Upper lobe of left lung (tissue), 6 donors: ENCODE results near the gene RMDN2. TPM values are rescaled to one million over a fixed set of nuclear protein-coding genes. Genes with fewer than 3 reads are reported as not detected.

Source experiments
- ATAC-seq, 2 donors: fragments of 200-7000 bp; cut with Tn5 transposase; one replicate each; pipeline ENCODE4 v1.9.1; 2022; ENCODE audit warnings: mild to moderate bottlenecking in 2 of 2, moderate library complexity in 2 of 2; ENCODE audit not compliant: low FRiP score in 2 of 2
- DNase-seq, 2 donors: peaks; one replicate each; pipeline ENCODE4 v3.0.0-alpha.2; 2019 to 2020
- H3K27ac ChIP-seq, 4 donors: fragments of 200-600 bp; sonication (generic); one replicate each; pipeline ENCODE4 v1.5.1; 2016 to 2019
- H3K27me3 ChIP-seq, 4 donors: fragments of 200-600 bp; sonication (generic); one replicate each; pipeline ENCODE4 v1.5.1; 2017 to 2019
- H3K36me3 ChIP-seq, 4 donors: fragments of 200-600 bp; sonication (generic); one replicate each; pipeline ENCODE4 v1.5.1; 2016 to 2019
- H3K4me1 ChIP-seq, 4 donors: fragments of 200-600 bp; sonication (generic); one replicate each; pipeline ENCODE4 v1.5.1; 2018 to 2019
- H3K4me3 ChIP-seq, 4 donors: fragments of 200-600 bp; sonication (generic); one replicate each; pipeline ENCODE4 v1.5.1; 2017 to 2019; ENCODE audit warnings: mild to moderate bottlenecking in 2 of 4, moderate library complexity in 1 of 4
- H3K9me3 ChIP-seq, 4 donors: fragments of 200-600 bp; sonication (generic); one replicate each; pipeline ENCODE4 v1.5.1; 2018 to 2019
- EP300 ChIP-seq, 4 donors: sonication (generic); formaldehyde crosslinking; IDR thresholded peaks; one replicate each; pipeline ENCODE4 v1.5.1; 2017; ENCODE audit warnings: antibody characterized with exemption in 4 of 4, control low read depth in 2 of 4
- POLR2A ChIP-seq, 4 donors: fragments of 450-650 bp; IDR thresholded peaks; one replicate each; pipeline ENCODE4 v1.5.1; 2016 to 2017; ENCODE audit warnings: antibody characterized with exemption in 4 of 4, mild to moderate bottlenecking in 2 of 4
- POLR2AphosphoS5 ChIP-seq, 2 donors: sonication (generic); formaldehyde crosslinking; IDR thresholded peaks; one replicate each; pipeline ENCODE4 v1.5.1; 2017; ENCODE audit warnings: antibody characterized with exemption in 2 of 2
- whole genome bisulfite sequencing, 2 donors: methylation state at CpG; one replicate each; pipeline ENCODE4 v1.1.5; 2017 to 2018; 5-methylcytosine and 5-hydroxymethylcytosine counted together
- total RNA-seq, 6 donors: library from RNA; depleted of rRNA in 4 of 6; stranded (reverse); fragments of >200 nt in 4 of 6; gene quantifications; one replicate each; pipeline versions ENCODE4 v1.1.0 to v1.2.1, GENCODE V29; 2016 to 2021
- TF ChIP-seq, protein P1 (sequence below), 6 experiments: fragments of 450-650 bp in 4 of 6; fragments of 200-600 bp in 2 of 6; sonication (generic) in 2 of 6; IDR thresholded peaks; one replicate each; pipeline ENCODE4 v1.5.1; 2016 to 2019; ENCODE audit warnings: antibody characterized with exemption in 6 of 6
- donor health status: DM: no; HTN: no; CAD: no; lungs with moderate emphysema.
- donor health status: DM: no; HTN: yes; CAD: no; lungs with severe emphysema.

Gene RMDN2
- total RNA-seq, 6 donors from 2014 or later, result 9.3 to 31.9 (median 17.0) TPM

- DNase-seq (no peak), ATAC-seq (peak; percentile 15 to 30)
- Histone ChIP-seq H3K4me3 (peak overlapping the region in 2 of 4 donors; percentile 32 to 40), H3K27ac (peak overlapping the region in 2 of 4 donors; percentile 16 to 41), H3K36me3 (no peaks in the 10 kb centered on the region), H3K27me3 (no peaks in the 10 kb centered on the region), H3K9me3 (no peaks in the 10 kb centered on the region), H3K4me1 (peaks cover 0 to 12% (median 2%) of the 10 kb centered on the region in 4 donors)
- TF ChIP-seq POLR2AphosphoS5 (IDR thresholded peaks at IDR 0.05), result no peak
- TF ChIP-seq, protein P1, sequence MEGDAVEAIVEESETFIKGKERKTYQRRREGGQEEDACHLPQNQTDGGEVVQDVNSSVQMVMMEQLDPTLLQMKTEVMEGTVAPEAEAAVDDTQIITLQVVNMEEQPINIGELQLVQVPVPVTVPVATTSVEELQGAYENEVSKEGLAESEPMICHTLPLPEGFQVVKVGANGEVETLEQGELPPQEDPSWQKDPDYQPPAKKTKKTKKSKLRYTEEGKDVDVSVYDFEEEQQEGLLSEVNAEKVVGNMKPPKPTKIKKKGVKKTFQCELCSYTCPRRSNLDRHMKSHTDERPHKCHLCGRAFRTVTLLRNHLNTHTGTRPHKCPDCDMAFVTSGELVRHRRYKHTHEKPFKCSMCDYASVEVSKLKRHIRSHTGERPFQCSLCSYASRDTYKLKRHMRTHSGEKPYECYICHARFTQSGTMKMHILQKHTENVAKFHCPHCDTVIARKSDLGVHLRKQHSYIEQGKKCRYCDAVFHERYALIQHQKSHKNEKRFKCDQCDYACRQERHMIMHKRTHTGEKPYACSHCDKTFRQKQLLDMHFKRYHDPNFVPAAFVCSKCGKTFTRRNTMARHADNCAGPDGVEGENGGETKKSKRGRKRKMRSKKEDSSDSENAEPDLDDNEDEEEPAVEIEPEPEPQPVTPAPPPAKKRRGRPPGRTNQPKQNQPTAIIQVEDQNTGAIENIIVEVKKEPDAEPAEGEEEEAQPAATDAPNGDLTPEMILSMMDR (IDR thresholded peaks at IDR 0.05), result no peak
- TF ChIP-seq POLR2A (IDR thresholded peaks at IDR 0.05), result no peak
- TF ChIP-seq EP300 (IDR thresholded peaks at IDR 0.05), result no peak
- 71 to 81% methylated on average over 5 of the region's 5 CpGs for WGBS, 2 donors
These were observed 113.6 kb downstream of the RMDN2 start for GRCh38 chr2:38038682-38039081.

- TF ChIP-seq POLR2A (IDR thresholded peaks at IDR 0.05) (no peak), EP300 (IDR thresholded peaks at IDR 0.05) (no peak), POLR2AphosphoS5 (IDR thresholded peaks at IDR 0.05) (no peak)
- TF ChIP-seq, protein P1 (IDR thresholded peaks at IDR 0.05), result no peak
- H3K9me3 ChIP-seq, result no peaks in the 10 kb centered on the region
- no peaks in the 10 kb centered on the region for H3K27me3 ChIP-seq
- H3K4me3 ChIP-seq, result no peak overlapping the region
- 80 to 81% methylated on average over 9 of the region's 9 CpGs for WGBS, 2 donors
- H3K4me1 ChIP-seq, result peaks cover 0 to 12% (median 2%) of the 10 kb centered on the region in 4 donors
- no peaks in the 10 kb centered on the region for H3K36me3 ChIP-seq
- no peak overlapping the region for H3K27ac ChIP-seq
- ATAC-seq (peak in 1 of 2 donors; percentile 55), DNase-seq (no peak)
These were observed 114.2 kb downstream of the RMDN2 start for GRCh38 chr2:38039121-38039910.

DNA sequence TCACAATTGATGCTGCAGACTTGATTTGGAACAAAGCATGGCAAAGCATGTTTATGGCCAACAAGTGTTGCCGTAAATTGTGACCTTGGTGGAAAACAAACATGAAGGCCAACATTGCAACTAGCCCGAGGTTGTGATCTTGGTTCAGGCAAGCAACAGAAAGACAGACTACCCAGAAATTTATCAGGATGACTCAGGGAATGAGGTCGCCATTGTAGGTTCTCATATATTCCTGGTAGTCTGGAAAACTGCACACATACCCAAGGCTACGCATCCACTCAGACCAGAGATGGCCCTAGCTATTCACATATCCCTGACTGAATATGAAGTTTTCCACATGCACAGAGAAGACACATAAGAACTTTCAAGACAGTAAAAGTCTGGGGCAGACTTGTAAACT is 120.7 kb downstream of the RMDN2 start:
- no peaks in the 10 kb centered on the region for H3K27me3 ChIP-seq
- H3K27ac ChIP-seq, result no peak overlapping the region
- no peaks in the 10 kb centered on the region for H3K4me1 ChIP-seq
- no peaks in the 10 kb centered on the region for H3K36me3 ChIP-seq
- WGBS, 2 donors, result 89 to 94% methylated on average over 4 of the region's 4 CpGs
- H3K9me3 ChIP-seq, result no peaks in the 10 kb centered on the region
- TF ChIP-seq, protein P1 (IDR thresholded peaks at IDR 0.05), result no peak
- TF ChIP-seq POLR2AphosphoS5 (IDR thresholded peaks at IDR 0.05) (no peak), POLR2A (IDR thresholded peaks at IDR 0.05) (no peak), EP300 (IDR thresholded peaks at IDR 0.05) (no peak)
- H3K4me3 ChIP-seq, result no peak overlapping the region
- DNase-seq (no peak), ATAC-seq (no peak)

GRCh38 chr2:38056216-38056615 is 131.1 kb downstream of the RMDN2 start:
- Histone ChIP-seq H3K27ac (no peak overlapping the region), H3K4me1 (no peaks in the 10 kb centered on the region), H3K9me3 (no peaks in the 10 kb centered on the region), H3K36me3 (no peaks in the 10 kb centered on the region), H3K27me3 (no peaks in the 10 kb centered on the region), H3K4me3 (no peak overlapping the region)
- WGBS, 2 donors, result 41 to 48% methylated on average over 3 of the region's 3 CpGs
- ATAC-seq (no peak), DNase-seq (no peak)
- TF ChIP-seq POLR2A (IDR thresholded peaks at IDR 0.05), result no peak

GRCh38 chr2:38057651-38058410 is 132.7 kb downstream of the RMDN2 start:
- H3K9me3 ChIP-seq, result no peaks in the 10 kb centered on the region
- H3K27ac ChIP-seq, result no peak overlapping the region
- DNase-seq, result no peak
- TF ChIP-seq, protein P1 (IDR thresholded peaks at IDR 0.05), result no peak
- TF ChIP-seq POLR2A (IDR thresholded peaks at IDR 0.05), result no peak
- TF ChIP-seq EP300 (IDR thresholded peaks at IDR 0.05), result no peak
- no peak for TF ChIP-seq POLR2AphosphoS5 (IDR thresholded peaks at IDR 0.05)
- 60 to 74% methylated on average over 3 of the region's 3 CpGs for WGBS, 2 donors
- no peak overlapping the region for H3K4me3 ChIP-seq
- no peaks in the 10 kb centered on the region for H3K4me1 ChIP-seq
- H3K36me3 ChIP-seq, result no peaks in the 10 kb centered on the region
- H3K27me3 ChIP-seq, result no peaks in the 10 kb centered on the region
- no peak for ATAC-seq
